ENCODE data around the gene SULT1C2. TPM values are rescaled to one million over a fixed set of nuclear protein-coding genes. Genes with fewer than 3 reads are reported as not detected.

SULT1C2 gene
- total and polyA plus RNA-seq, 2 of the 8 experiments (the other 6 are each of a cell fraction or from before 2014, with no cell fraction given), result 2.2 to 2.8 TPM

DNA sequence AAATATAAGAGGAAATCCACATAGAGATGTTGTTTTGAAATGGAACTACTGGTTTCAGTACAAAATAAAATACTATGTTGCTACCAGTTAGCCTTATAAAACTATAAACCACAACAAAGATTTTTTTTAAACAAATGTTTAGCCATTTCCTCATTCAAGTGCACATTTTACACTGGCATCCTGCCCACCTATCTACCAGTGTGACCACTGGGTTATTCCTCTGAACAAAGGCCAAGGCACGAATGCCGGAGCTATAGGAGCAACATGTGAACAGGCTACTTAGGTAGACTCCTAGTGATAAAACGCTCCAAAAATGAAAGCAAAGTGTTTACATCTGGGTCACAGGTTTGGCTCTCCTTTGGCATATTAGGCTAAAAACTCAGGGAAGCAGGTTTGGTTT, 57.3 kb downstream of the SULT1C2 start (continued):
- TF ChIP-seq, protein P1, sequence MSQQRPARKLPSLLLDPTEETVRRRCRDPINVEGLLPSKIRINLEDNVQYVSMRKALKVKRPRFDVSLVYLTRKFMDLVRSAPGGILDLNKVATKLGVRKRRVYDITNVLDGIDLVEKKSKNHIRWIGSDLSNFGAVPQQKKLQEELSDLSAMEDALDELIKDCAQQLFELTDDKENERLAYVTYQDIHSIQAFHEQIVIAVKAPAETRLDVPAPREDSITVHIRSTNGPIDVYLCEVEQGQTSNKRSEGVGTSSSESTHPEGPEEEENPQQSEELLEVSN (IDR thresholded peaks at IDR 0.05), result no peak
- TF ChIP-seq, protein P2, sequence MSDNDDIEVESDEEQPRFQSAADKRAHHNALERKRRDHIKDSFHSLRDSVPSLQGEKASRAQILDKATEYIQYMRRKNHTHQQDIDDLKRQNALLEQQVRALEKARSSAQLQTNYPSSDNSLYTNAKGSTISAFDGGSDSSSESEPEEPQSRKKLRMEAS (IDR thresholded peaks at IDR 0.05), result no peak
- TF ChIP-seq TAF7 (optimal IDR thresholded peaks at IDR 0.05; ENCODE audit: borderline replicate concordance, low read depth, low read length), result no peak
- no peak for TF ChIP-seq CHD1 (IDR thresholded peaks at IDR 0.05; ENCODE audit: low read depth, low read length)
- TF ChIP-seq GABPA (IDR thresholded peaks at IDR 0.05; ENCODE audit: borderline replicate concordance, insufficient read depth, low read length), result no peak

Measured in H1 (cell line).